Mucosa of gallbladder (tissue), 1 donor: Measurements from ENCODE around the gene PLAGL1. TPM values are rescaled to one million over a fixed set of nuclear protein-coding genes. Genes with fewer than 3 reads are reported as not detected.
A peak's percentile ranks its signal among the peaks of the same experiment; 100 is the strongest.
"Not testable (repeated sequence)": the region's sequence is repeated elsewhere in the genome, so short reads cannot be mapped to it uniquely, and the experiment has no call there.

Experiments used
- DNase-seq: peaks from one replicate; pipeline ENCODE4 v3.0.0-alpha.2; 2020; ENCODE audit warnings: low spot score
- total RNA-seq: library from RNA; stranded (reverse); gene quantifications from one replicate; pipeline ENCODE4 v1.2.1, GENCODE V29; 2021
- donor health status: DM: no; HTN: no; CAD: no.

The PLAGL1 gene
- total RNA-seq, 1 donor from 2014 or later: 25.3 TPM

- no peak for DNase-seq
Measured at GRCh38 chr6:143937668-143937970, 70.4 kb downstream of the PLAGL1 start.

GRCh38 chr6:143936778-143937667, 71.0 kb downstream of the PLAGL1 start:
- DNase-seq: no peak

GRCh38 chr6:143936347-143936746, 71.7 kb downstream of the PLAGL1 start:
- DNase-seq: no peak

GRCh38 chr6:143934867-143935266, 73.2 kb downstream of the PLAGL1 start:
- no peak for DNase-seq

- DNase-seq: no peak
Measured at GRCh38 chr6:143934331-143934730, 73.7 kb downstream of the PLAGL1 start.

- no peak for DNase-seq
Measured at GRCh38 chr6:143929975-143930374, 78.1 kb downstream of the PLAGL1 start.

- DNase-seq: no peak
Measured at GRCh38 chr6:143928853-143929252, 79.2 kb downstream of the PLAGL1 start.

GRCh38 chr6:143917026-143917425, 91.0 kb downstream of the PLAGL1 start:
- DNase-seq: not testable (repeated sequence)

GRCh38 chr6:143912671-143913070, 95.4 kb downstream of the PLAGL1 start:
- no peak for DNase-seq

GRCh38 chr6:143911028-143911427, 97.0 kb downstream of the PLAGL1 start:
- no peak for DNase-seq

GRCh38 chr6:143902827-143903226, 105.2 kb downstream of the PLAGL1 start:
- no peak for DNase-seq

- peak; percentile 47 for DNase-seq
Measured at GRCh38 chr6:143901885-143902750, 105.9 kb downstream of the PLAGL1 start.

- DNase-seq: no peak
Measured at GRCh38 chr6:143900358-143900757, 107.7 kb downstream of the PLAGL1 start.

GRCh38 chr6:143896126-143896860, 111.8 kb downstream of the PLAGL1 start:
- no peak for DNase-seq

GRCh38 chr6:143894655-143895054, 113.4 kb downstream of the PLAGL1 start:
- DNase-seq: no peak

Other genes starting within 250 kb of the PLAGL1 start
- 11.9 TPM for gene LTV1, start 164.9 kb downstream of the PLAGL1 start, total RNA-seq
- not detected for gene ZC2HC1B, start 143.8 kb downstream of the PLAGL1 start, total RNA-seq
- gene SF3B5, start 87.3 kb upstream of the PLAGL1 start, total RNA-seq: 124 TPM
- 2.9 TPM for gene STX11, start 142.3 kb upstream of the PLAGL1 start, total RNA-seq